SK-N-SH (cell line): ENCODE results near the gene UBXN10.

Experiments
- ELF1 ChIP-seq: IDR thresholded peaks from 2 replicates; pipeline ENCODE4 v1.4.0; 2012
- EZH2phosphoT487 ChIP-seq: fragments of 200-600 bp; sonication (generic); IDR thresholded peaks from 2 replicates; pipeline ENCODE4 v1.6.1; 2017; ENCODE audit warnings: low read depth, mixed run types, mild to moderate bottlenecking, antibody characterized with exemption, moderate library complexity, borderline replicate concordance
- GATA2 ChIP-seq: sonication (generic); formaldehyde crosslinking; IDR thresholded peaks from 2 replicates; pipeline ENCODE4 v1.5.0; 2020; ENCODE audit warnings: mild to moderate bottlenecking, missing genetic modification reagents
- POLR2AphosphoS5 ChIP-seq: IDR thresholded peaks from 2 replicates; pipeline ENCODE4 v1.6.1; 2012; ENCODE audit warnings: low read depth, low read length
- RAD21 ChIP-seq: IDR thresholded peaks from 2 replicates; pipeline ENCODE4 v1.6.1; 2012; ENCODE audit warnings: mild to moderate bottlenecking, low read length
- SIN3A ChIP-seq: IDR thresholded peaks from 2 replicates; pipeline ENCODE4 v1.6.1; 2012; ENCODE audit warnings: low read depth, mild to moderate bottlenecking, low read length, moderate library complexity, borderline replicate concordance
- SMC3 ChIP-seq: IDR thresholded peaks from 2 replicates; pipeline ENCODE4 v1.6.1; 2012; ENCODE audit warnings: low read depth, low read length, improper control_type of control experiment
- TF ChIP-seq, protein P1 (sequence below): IDR thresholded peaks from 2 replicates; pipeline ENCODE4 v1.4.0; 2012; ENCODE audit warnings: low read depth, borderline replicate concordance
- TF ChIP-seq, protein P2 (sequence below): fragments of 200-600 bp; sonication (generic); IDR thresholded peaks from 2 replicates; pipeline ENCODE4 v1.6.1; 2017; ENCODE audit warnings: antibody characterized with exemption, mild to moderate bottlenecking, moderate library complexity
- TF ChIP-seq, protein P3 (sequence below): fragments of 150-350 bp; IDR thresholded peaks from 2 replicates; pipeline ENCODE4 v1.6.1; 2016; ENCODE audit warnings: mild to moderate bottlenecking, low read depth, low read length
- TF ChIP-seq, protein P4 (sequence below): IDR thresholded peaks from 2 replicates; pipeline ENCODE4 v1.6.1; 2012; ENCODE audit warnings: mild to moderate bottlenecking, low read depth, low read length, moderate library complexity
- TF ChIP-seq, protein P5 (sequence below): IDR thresholded peaks from 2 replicates; pipeline ENCODE4 v1.4.0; 2012; ENCODE audit warnings: low read depth
- TF ChIP-seq, protein P6 (sequence below): fragments of 150-350 bp; IDR thresholded peaks from 2 replicates; pipeline ENCODE4 v1.6.1; 2017; ENCODE audit warnings: antibody characterized with exemption, low read length, low read depth, borderline replicate concordance
- TF ChIP-seq, protein P7 (sequence below): IDR thresholded peaks from 2 replicates; pipeline ENCODE4 v1.4.0; 2012; ENCODE audit warnings: low read depth, borderline replicate concordance

DNA sequence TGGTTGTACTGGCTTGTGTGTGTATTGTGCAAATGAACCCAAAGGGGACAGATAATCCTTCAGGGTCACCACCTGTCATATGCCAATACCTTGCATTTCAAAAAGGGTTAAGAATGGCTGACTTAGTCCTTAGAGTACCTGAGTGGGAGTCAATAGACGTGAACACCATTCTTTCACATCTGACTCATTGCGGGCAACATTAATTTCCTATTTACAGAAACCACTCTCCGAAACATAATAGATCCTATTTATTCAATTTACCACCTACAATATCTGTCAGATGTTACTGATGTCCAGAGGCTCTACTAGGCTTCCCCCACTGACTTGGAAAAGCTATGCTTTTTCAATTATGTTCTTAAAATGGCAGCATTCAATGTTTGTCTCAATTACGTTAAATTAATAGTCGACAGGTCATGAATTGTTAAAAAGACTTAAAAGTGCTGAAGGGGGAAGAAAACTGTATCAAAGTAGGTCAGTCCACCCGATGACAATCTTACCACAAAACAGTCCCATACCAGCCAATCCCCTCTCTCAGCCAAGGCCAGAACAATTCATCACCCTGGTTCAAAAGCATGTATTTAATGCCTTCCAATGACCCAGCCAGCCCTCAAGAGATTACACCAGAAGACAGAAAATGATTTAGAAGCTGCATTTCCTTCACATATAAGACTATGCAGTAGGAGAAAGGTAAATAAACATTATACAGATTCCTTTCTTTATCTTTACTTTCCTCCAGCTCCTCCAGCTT, 49.1 kb downstream of the UBXN10 start:
- TF ChIP-seq ELF1 (no peak), POLR2AphosphoS5 (no peak), EZH2phosphoT487 (no peak), SMC3 (no peak), RAD21 (no peak), SIN3A (no peak), GATA2 (CRISPR knock-in tag) (no peak)
- TF ChIP-seq, protein P1, sequence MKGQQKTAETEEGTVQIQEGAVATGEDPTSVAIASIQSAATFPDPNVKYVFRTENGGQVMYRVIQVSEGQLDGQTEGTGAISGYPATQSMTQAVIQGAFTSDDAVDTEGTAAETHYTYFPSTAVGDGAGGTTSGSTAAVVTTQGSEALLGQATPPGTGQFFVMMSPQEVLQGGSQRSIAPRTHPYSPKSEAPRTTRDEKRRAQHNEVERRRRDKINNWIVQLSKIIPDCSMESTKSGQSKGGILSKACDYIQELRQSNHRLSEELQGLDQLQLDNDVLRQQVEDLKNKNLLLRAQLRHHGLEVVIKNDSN: no peak
- TF ChIP-seq, protein P2, sequence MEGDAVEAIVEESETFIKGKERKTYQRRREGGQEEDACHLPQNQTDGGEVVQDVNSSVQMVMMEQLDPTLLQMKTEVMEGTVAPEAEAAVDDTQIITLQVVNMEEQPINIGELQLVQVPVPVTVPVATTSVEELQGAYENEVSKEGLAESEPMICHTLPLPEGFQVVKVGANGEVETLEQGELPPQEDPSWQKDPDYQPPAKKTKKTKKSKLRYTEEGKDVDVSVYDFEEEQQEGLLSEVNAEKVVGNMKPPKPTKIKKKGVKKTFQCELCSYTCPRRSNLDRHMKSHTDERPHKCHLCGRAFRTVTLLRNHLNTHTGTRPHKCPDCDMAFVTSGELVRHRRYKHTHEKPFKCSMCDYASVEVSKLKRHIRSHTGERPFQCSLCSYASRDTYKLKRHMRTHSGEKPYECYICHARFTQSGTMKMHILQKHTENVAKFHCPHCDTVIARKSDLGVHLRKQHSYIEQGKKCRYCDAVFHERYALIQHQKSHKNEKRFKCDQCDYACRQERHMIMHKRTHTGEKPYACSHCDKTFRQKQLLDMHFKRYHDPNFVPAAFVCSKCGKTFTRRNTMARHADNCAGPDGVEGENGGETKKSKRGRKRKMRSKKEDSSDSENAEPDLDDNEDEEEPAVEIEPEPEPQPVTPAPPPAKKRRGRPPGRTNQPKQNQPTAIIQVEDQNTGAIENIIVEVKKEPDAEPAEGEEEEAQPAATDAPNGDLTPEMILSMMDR: no peak
- TF ChIP-seq, protein P3, sequence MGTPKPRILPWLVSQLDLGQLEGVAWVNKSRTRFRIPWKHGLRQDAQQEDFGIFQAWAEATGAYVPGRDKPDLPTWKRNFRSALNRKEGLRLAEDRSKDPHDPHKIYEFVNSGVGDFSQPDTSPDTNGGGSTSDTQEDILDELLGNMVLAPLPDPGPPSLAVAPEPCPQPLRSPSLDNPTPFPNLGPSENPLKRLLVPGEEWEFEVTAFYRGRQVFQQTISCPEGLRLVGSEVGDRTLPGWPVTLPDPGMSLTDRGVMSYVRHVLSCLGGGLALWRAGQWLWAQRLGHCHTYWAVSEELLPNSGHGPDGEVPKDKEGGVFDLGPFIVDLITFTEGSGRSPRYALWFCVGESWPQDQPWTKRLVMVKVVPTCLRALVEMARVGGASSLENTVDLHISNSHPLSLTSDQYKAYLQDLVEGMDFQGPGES: no peak
- TF ChIP-seq, protein P4, sequence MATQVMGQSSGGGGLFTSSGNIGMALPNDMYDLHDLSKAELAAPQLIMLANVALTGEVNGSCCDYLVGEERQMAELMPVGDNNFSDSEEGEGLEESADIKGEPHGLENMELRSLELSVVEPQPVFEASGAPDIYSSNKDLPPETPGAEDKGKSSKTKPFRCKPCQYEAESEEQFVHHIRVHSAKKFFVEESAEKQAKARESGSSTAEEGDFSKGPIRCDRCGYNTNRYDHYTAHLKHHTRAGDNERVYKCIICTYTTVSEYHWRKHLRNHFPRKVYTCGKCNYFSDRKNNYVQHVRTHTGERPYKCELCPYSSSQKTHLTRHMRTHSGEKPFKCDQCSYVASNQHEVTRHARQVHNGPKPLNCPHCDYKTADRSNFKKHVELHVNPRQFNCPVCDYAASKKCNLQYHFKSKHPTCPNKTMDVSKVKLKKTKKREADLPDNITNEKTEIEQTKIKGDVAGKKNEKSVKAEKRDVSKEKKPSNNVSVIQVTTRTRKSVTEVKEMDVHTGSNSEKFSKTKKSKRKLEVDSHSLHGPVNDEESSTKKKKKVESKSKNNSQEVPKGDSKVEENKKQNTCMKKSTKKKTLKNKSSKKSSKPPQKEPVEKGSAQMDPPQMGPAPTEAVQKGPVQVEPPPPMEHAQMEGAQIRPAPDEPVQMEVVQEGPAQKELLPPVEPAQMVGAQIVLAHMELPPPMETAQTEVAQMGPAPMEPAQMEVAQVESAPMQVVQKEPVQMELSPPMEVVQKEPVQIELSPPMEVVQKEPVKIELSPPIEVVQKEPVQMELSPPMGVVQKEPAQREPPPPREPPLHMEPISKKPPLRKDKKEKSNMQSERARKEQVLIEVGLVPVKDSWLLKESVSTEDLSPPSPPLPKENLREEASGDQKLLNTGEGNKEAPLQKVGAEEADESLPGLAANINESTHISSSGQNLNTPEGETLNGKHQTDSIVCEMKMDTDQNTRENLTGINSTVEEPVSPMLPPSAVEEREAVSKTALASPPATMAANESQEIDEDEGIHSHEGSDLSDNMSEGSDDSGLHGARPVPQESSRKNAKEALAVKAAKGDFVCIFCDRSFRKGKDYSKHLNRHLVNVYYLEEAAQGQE: no peak
- TF ChIP-seq, protein P5, sequence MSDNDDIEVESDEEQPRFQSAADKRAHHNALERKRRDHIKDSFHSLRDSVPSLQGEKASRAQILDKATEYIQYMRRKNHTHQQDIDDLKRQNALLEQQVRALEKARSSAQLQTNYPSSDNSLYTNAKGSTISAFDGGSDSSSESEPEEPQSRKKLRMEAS: no peak
- TF ChIP-seq, protein P6, sequence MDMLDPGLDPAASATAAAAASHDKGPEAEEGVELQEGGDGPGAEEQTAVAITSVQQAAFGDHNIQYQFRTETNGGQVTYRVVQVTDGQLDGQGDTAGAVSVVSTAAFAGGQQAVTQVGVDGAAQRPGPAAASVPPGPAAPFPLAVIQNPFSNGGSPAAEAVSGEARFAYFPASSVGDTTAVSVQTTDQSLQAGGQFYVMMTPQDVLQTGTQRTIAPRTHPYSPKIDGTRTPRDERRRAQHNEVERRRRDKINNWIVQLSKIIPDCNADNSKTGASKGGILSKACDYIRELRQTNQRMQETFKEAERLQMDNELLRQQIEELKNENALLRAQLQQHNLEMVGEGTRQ: no peak
- TF ChIP-seq, protein P7, sequence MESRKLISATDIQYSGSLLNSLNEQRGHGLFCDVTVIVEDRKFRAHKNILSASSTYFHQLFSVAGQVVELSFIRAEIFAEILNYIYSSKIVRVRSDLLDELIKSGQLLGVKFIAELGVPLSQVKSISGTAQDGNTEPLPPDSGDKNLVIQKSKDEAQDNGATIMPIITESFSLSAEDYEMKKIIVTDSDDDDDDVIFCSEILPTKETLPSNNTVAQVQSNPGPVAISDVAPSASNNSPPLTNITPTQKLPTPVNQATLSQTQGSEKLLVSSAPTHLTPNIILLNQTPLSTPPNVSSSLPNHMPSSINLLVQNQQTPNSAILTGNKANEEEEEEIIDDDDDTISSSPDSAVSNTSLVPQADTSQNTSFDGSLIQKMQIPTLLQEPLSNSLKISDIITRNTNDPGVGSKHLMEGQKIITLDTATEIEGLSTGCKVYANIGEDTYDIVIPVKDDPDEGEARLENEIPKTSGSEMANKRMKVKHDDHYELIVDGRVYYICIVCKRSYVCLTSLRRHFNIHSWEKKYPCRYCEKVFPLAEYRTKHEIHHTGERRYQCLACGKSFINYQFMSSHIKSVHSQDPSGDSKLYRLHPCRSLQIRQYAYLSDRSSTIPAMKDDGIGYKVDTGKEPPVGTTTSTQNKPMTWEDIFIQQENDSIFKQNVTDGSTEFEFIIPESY: no peak
